ENCODE data around the gene BCL11A. TPM values are rescaled to one million over a fixed set of nuclear protein-coding genes. Genes with fewer than 3 reads are reported as not detected.
A peak's percentile ranks its signal among the peaks of the same experiment; 100 is the strongest.

Gene BCL11A
- total RNA-seq, 1 donor from 2014 or later: 13.4 TPM

DNA sequence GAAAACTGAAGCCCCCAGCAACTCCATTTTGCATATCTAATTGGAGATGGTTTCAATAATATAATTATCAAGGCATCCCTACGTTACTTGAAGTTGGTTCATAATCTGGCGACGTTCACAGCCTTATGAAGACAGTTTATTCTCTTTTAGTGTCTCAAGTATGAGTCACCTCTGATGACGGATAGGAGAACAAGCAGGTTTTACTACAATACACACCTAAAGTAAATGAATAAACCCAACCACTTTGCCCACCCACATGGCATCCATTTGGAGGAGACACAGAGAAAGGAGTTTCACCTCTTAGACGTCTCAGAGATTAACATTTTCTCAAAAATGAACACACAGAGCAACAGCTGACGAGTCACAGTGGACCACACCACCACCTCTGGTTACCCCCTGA is 40.8 kb downstream of the BCL11A start:
- H3K4me3 Mint-ChIP-seq (ENCODE audit: unreplicated experiment): no peak overlapping the region
- TF ChIP-seq, protein P1, sequence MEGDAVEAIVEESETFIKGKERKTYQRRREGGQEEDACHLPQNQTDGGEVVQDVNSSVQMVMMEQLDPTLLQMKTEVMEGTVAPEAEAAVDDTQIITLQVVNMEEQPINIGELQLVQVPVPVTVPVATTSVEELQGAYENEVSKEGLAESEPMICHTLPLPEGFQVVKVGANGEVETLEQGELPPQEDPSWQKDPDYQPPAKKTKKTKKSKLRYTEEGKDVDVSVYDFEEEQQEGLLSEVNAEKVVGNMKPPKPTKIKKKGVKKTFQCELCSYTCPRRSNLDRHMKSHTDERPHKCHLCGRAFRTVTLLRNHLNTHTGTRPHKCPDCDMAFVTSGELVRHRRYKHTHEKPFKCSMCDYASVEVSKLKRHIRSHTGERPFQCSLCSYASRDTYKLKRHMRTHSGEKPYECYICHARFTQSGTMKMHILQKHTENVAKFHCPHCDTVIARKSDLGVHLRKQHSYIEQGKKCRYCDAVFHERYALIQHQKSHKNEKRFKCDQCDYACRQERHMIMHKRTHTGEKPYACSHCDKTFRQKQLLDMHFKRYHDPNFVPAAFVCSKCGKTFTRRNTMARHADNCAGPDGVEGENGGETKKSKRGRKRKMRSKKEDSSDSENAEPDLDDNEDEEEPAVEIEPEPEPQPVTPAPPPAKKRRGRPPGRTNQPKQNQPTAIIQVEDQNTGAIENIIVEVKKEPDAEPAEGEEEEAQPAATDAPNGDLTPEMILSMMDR (IDR thresholded peaks at IDR 0.05): no peak
- no peak for DNase-seq (ENCODE audit: low spot score)
- no peaks in the 10 kb centered on the region for H3K9me3 Mint-ChIP-seq (ENCODE audit: low read depth)
- no peak overlapping the region for H3K27ac Mint-ChIP-seq (ENCODE audit: unreplicated experiment)
- H3K36me3 Mint-ChIP-seq (ENCODE audit: low read depth): no peaks in the 10 kb centered on the region
- H3K4me1 Mint-ChIP-seq (ENCODE audit: low read depth): peaks cover 43% of the 10 kb centered on the region
- no peaks in the 10 kb centered on the region for H3K27me3 Mint-ChIP-seq (ENCODE audit: low read depth)

- H3K27ac Mint-ChIP-seq (ENCODE audit: unreplicated experiment): no peak overlapping the region
- no peaks in the 10 kb centered on the region for H3K9me3 Mint-ChIP-seq (ENCODE audit: low read depth)
- no peaks in the 10 kb centered on the region for H3K27me3 Mint-ChIP-seq (ENCODE audit: low read depth)
- TF ChIP-seq, protein P1 (IDR thresholded peaks at IDR 0.05): no peak
- peaks cover 41% of the 10 kb centered on the region for H3K4me1 Mint-ChIP-seq (ENCODE audit: low read depth)
- no peaks in the 10 kb centered on the region for H3K36me3 Mint-ChIP-seq (ENCODE audit: low read depth)
- no peak overlapping the region for H3K4me3 Mint-ChIP-seq (ENCODE audit: unreplicated experiment)
- no peak for DNase-seq (ENCODE audit: low spot score)
Observed at GRCh38 chr2:60512062-60512622, 41.3 kb downstream of the BCL11A start.

GRCh38 chr2:60510713-60511112 is 42.7 kb downstream of the BCL11A start:
- Mint-ChIP-seq H3K27me3 (ENCODE audit: low read depth) (no peaks in the 10 kb centered on the region), H3K36me3 (ENCODE audit: low read depth) (no peaks in the 10 kb centered on the region), H3K27ac (ENCODE audit: unreplicated experiment) (no peak overlapping the region), H3K4me1 (ENCODE audit: low read depth) (peaks cover 26% of the 10 kb centered on the region), H3K9me3 (ENCODE audit: low read depth) (no peaks in the 10 kb centered on the region), H3K4me3 (ENCODE audit: unreplicated experiment) (no peak overlapping the region)
- DNase-seq (ENCODE audit: low spot score): no peak
- TF ChIP-seq, protein P1 (IDR thresholded peaks at IDR 0.05): no peak

GRCh38 chr2:60509066-60509465 is 44.4 kb downstream of the BCL11A start:
- DNase-seq (ENCODE audit: low spot score): no peak
- Mint-ChIP-seq H3K27ac (ENCODE audit: unreplicated experiment) (no peak overlapping the region), H3K9me3 (ENCODE audit: low read depth) (no peaks in the 10 kb centered on the region), H3K4me3 (ENCODE audit: unreplicated experiment) (no peak overlapping the region), H3K36me3 (ENCODE audit: low read depth) (no peaks in the 10 kb centered on the region), H3K4me1 (ENCODE audit: low read depth) (peaks cover 18% of the 10 kb centered on the region), H3K27me3 (ENCODE audit: low read depth) (no peaks in the 10 kb centered on the region)
- TF ChIP-seq, protein P1 (IDR thresholded peaks at IDR 0.05): peak; percentile 22

DNA sequence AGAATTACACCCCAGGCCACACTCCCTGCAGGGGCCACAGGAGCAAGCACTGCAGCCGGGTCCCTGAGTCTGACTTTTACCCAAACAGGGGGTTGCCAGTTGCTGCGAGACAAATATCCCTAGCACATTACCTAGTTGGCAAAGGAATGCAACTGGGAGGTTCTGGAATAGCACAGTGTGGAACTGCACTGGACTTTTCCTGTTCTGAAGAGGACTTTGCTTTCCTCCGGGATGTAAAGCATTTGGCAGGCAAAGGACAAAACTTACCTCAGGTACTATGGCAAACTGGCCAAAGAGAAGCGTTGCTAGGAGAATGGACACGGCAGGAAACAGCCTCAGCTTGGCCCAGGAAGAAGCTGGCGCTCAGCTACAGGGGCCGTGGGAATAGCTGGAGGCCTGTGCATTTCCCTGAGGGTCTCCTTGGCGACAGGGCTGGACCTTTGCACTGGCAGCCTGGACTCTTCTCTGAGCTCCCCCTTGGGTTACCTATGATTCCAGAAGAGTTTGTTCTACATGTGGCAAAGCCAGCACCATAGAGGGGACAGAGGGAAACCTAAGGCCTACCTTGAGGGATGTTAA is 45.0 kb downstream of the BCL11A start:
- peaks cover 18% of the 10 kb centered on the region for H3K4me1 Mint-ChIP-seq (ENCODE audit: low read depth)
- H3K4me3 Mint-ChIP-seq (ENCODE audit: unreplicated experiment): no peak overlapping the region
- no peak for DNase-seq (ENCODE audit: low spot score)
- TF ChIP-seq, protein P1 (IDR thresholded peaks at IDR 0.05): no peak
- no peak overlapping the region for H3K27ac Mint-ChIP-seq (ENCODE audit: unreplicated experiment)
- no peaks in the 10 kb centered on the region for H3K27me3 Mint-ChIP-seq (ENCODE audit: low read depth)
- no peaks in the 10 kb centered on the region for H3K36me3 Mint-ChIP-seq (ENCODE audit: low read depth)
- H3K9me3 Mint-ChIP-seq (ENCODE audit: low read depth): no peaks in the 10 kb centered on the region

Measured in chondrocyte (in vitro differentiated cells).